ENCODE data around the gene BSG. TPM values are rescaled to one million over a fixed set of nuclear protein-coding genes. Genes with fewer than 3 reads are reported as not detected.

BSG gene
- total and polyA plus RNA-seq, 9 of the 15 experiments (the other 6 are each of a cell fraction or from before 2014, with no cell fraction given), result 4.6 to 495 (median 187) TPM

DNA sequence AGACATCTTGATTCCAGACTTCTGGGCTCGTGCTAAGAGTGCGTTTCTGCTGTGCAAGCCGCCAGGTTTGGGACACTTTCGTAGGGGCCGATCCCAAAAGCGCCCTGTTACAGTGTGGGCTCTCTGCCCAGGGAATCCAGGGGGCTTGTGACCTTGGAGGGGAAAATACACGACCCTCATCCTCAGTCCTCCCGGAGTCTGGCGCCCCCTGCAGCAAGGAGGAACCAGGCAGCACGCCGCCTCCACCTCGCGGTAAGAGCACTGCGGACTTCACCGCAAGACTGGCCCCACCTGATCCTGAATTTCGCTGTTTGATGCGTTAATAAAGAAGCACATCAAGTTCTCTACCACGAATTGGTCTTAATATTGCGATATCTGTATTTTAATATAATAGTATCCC is 55.8 kb downstream of the BSG start:
- ChIA-PET CTCF (ENCODE audit: low intra/inter-chr PET ratio) (no interaction called here), POLR2A (interaction anchor here (0.8 to 1.0 kb wide), 2 partner anchors 8 to 13 kb away, joined by 3 read pairs; no protein-coding TSS in a partner anchor)
- no peak overlapping the region for H3K27ac ChIP-seq (ENCODE audit: extremely low read depth, low read depth, low read length)
- no peak overlapping the region for H3K4me2 ChIP-seq (ENCODE audit: insufficient read depth, low read length)
- H4K20me1 ChIP-seq (replicated peaks; ENCODE audit: control insufficient read depth, insufficient read depth, low read length), result no peaks in the 10 kb centered on the region
- H3K27me3 ChIP-seq (ENCODE audit: control insufficient read depth in 2 of 2, insufficient read depth in 2 of 2, low read length in 2 of 2), result no peaks in the 10 kb centered on the region
- peaks cover 46% of the 10 kb centered on the region for H3K79me2 ChIP-seq (ENCODE audit: control insufficient read depth, insufficient read depth, low read length)
- BruUV-seq (replicated peaks), result no TSS peak
- intact Hi-C loops (cut with micrococcal nuclease), result no loop called here
- H3K4me1 ChIP-seq (replicated peaks in 1 of 2; ENCODE audit: control insufficient read depth in 2 of 2, insufficient read depth in 2 of 2, low read length in 2 of 2), result peaks cover 0 to 45% of the 10 kb centered on the region in 2 experiments; a peak in 4 of 5 replicates
- H2AFZ ChIP-seq (ENCODE audit: low read depth, low read length), result no peak overlapping the region
- H3K36me3 ChIP-seq (ENCODE audit: control insufficient read depth, insufficient read depth, low read length), result peaks cover 76% of the 10 kb centered on the region; the same call in 2 of the 3 replicates
- in situ Hi-C loops (cut with MboI), result no loop called here
- 90% methylated on average over 19 of the region's 19 CpGs for WGBS (ENCODE audit: insufficient coverage, low coverage, missing lambda C conversion rate)
- H3K9me3 ChIP-seq (replicated peaks; ENCODE audit: control insufficient read depth, insufficient read depth, low read depth, low read length), result no peaks in the 10 kb centered on the region
- H3K4me3 ChIP-seq, result no peak overlapping the region
- peak in 1 of 4 experiments; percentile 38 for DNase-seq (ENCODE audit: extremely low read depth in 1 of 4, low spot score in 3 of 4)
- no peak for ATAC-seq
- no peaks in the 10 kb centered on the region for H3K9me1 ChIP-seq (ENCODE audit: control insufficient read depth, insufficient read depth, low read length)
- no peak overlapping the region for H3K9ac ChIP-seq (ENCODE audit: insufficient read depth in 1 of 2, low read depth in 2 of 2, low read length in 2 of 2)
- FAIRE-seq, result no peak
- TF ChIP-seq MTA2 (IDR thresholded peaks at IDR 0.05; ENCODE audit: low read depth) (no peak), ATF7 (IDR thresholded peaks at IDR 0.05) (no peak), ZC3H4 (CRISPR knock-in tag; IDR thresholded peaks at IDR 0.05; ENCODE audit: borderline replicate concordance) (no peak), OTX1 (CRISPR knock-in tag; IDR thresholded peaks at IDR 0.05) (no peak), HNRNPK (IDR thresholded peaks at IDR 0.05; ENCODE audit: low read depth, low read length, poor library complexity, severe bottlenecking) (no peak), GTF2E2 (tag; IDR thresholded peaks at IDR 0.05) (no peak)
- TF ChIP-seq, protein P1, sequence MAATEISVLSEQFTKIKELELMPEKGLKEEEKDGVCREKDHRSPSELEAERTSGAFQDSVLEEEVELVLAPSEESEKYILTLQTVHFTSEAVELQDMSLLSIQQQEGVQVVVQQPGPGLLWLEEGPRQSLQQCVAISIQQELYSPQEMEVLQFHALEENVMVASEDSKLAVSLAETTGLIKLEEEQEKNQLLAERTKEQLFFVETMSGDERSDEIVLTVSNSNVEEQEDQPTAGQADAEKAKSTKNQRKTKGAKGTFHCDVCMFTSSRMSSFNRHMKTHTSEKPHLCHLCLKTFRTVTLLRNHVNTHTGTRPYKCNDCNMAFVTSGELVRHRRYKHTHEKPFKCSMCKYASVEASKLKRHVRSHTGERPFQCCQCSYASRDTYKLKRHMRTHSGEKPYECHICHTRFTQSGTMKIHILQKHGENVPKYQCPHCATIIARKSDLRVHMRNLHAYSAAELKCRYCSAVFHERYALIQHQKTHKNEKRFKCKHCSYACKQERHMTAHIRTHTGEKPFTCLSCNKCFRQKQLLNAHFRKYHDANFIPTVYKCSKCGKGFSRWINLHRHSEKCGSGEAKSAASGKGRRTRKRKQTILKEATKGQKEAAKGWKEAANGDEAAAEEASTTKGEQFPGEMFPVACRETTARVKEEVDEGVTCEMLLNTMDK (IDR thresholded peaks at IDR 0.05; ENCODE audit: borderline replicate concordance, insufficient read depth, low read depth, low read length, poor library complexity, severe bottlenecking), result peak; percentile 54
- TF ChIP-seq, protein P2, sequence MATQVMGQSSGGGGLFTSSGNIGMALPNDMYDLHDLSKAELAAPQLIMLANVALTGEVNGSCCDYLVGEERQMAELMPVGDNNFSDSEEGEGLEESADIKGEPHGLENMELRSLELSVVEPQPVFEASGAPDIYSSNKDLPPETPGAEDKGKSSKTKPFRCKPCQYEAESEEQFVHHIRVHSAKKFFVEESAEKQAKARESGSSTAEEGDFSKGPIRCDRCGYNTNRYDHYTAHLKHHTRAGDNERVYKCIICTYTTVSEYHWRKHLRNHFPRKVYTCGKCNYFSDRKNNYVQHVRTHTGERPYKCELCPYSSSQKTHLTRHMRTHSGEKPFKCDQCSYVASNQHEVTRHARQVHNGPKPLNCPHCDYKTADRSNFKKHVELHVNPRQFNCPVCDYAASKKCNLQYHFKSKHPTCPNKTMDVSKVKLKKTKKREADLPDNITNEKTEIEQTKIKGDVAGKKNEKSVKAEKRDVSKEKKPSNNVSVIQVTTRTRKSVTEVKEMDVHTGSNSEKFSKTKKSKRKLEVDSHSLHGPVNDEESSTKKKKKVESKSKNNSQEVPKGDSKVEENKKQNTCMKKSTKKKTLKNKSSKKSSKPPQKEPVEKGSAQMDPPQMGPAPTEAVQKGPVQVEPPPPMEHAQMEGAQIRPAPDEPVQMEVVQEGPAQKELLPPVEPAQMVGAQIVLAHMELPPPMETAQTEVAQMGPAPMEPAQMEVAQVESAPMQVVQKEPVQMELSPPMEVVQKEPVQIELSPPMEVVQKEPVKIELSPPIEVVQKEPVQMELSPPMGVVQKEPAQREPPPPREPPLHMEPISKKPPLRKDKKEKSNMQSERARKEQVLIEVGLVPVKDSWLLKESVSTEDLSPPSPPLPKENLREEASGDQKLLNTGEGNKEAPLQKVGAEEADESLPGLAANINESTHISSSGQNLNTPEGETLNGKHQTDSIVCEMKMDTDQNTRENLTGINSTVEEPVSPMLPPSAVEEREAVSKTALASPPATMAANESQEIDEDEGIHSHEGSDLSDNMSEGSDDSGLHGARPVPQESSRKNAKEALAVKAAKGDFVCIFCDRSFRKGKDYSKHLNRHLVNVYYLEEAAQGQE (IDR thresholded peaks at IDR 0.05; ENCODE audit: borderline replicate concordance), result no peak
- TF ChIP-seq, protein P2 (CRISPR knock-in tag; IDR thresholded peaks at IDR 0.05; ENCODE audit: low read depth), result no peak
- TF ChIP-seq, protein P3, sequence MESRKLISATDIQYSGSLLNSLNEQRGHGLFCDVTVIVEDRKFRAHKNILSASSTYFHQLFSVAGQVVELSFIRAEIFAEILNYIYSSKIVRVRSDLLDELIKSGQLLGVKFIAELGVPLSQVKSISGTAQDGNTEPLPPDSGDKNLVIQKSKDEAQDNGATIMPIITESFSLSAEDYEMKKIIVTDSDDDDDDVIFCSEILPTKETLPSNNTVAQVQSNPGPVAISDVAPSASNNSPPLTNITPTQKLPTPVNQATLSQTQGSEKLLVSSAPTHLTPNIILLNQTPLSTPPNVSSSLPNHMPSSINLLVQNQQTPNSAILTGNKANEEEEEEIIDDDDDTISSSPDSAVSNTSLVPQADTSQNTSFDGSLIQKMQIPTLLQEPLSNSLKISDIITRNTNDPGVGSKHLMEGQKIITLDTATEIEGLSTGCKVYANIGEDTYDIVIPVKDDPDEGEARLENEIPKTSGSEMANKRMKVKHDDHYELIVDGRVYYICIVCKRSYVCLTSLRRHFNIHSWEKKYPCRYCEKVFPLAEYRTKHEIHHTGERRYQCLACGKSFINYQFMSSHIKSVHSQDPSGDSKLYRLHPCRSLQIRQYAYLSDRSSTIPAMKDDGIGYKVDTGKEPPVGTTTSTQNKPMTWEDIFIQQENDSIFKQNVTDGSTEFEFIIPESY (CRISPR knock-in tag; IDR thresholded peaks at IDR 0.05), result peak; percentile 99
